H54 (cell line): Measurements from ENCODE around the gene FOXD4L4.
"Not testable (repeated sequence)": the region's sequence is repeated elsewhere in the genome, so short reads cannot be mapped to it uniquely, and the experiment has no call there.

Source experiments
- DNase-seq: peaks from one replicate; pipeline ENCODE4 v3.0.0; 2011; ENCODE audit warnings: low spot score, mixed read lengths; ENCODE audit not compliant: insufficient read length
- FAIRE-seq: peaks from 3 replicates; lab custom pipeline; 2011; peaks lifted over from hg19 to GRCh38; lab: Jason Lieb, UNC

Gene FOXD4L4

DNA sequence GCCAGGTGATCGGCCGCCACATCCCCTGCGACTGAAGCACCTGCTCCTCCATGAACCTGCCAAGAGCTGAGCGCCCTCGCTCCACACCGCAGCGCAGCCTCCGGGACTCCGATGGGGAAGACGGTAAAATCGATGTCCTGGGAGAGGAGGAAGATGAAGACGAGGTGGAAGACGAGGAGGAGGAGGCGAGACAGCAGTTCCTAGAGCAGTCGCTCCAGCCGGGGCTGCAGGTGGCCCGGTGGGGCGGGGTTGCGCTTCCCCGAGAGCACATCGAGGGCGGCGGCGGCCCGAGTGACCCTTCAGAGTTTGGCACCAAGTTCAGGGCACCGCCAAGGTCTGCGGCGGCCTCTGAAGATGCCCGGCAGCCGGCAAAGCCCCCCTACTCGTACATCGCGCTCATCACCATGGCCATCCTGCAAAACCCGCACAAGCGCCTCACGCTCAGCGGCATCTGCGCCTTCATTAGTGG is at the start of gene FOXD4L4:
Gene FOXD4L4, plus strand, starts transcription at position 51 of the 469 bp plus-strand sequence. Its CDS starts 0 bp downstream, at position 51.
- not testable (repeated sequence) for DNase-seq, FAIRE-seq

- FAIRE-seq, DNase-seq: not testable (repeated sequence)
Observed at GRCh38 chr9:65703550-65703949, 33.4 kb upstream of the FOXD4L4 start.

- not testable (repeated sequence) for DNase-seq, FAIRE-seq
Observed at GRCh38 chr9:65714445-65714844, 22.5 kb upstream of the FOXD4L4 start.

DNA sequence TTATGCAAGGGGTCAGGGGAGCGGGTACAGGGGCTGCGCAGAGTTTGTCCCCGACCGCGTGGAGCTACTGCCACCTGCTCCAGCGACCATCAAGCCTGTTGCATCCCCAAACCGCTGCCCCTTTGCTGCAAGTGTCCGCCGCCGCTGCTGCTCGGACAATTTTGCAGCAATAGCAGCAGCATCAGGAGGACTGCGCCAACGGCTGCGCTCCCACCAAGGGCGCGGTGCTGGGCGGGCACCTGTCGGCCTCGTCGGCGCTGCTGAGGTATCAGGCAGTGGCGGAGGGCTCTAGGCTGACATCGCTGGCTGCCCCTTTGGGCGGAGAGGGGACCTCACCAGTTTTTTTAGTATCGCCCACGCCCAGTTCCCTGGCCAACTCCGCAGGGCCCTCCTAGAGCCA is 1.2 kb downstream of the FOXD4L4 start:
- not testable (repeated sequence) for DNase-seq, FAIRE-seq
